Adipose tissue (tissue), 3 donors: ENCODE measurements around the gene ARHGAP42. TPM values are rescaled to one million over a fixed set of nuclear protein-coding genes. Genes with fewer than 3 reads are reported as not detected.

Experiments used
- H3K27ac ChIP-seq: one replicate; pipeline ENCODE4 v1.5.1; 2013; ENCODE audit warnings: low read depth, low read length
- WGBS, 3 donors: extraction: QIAGEN DNeasy Blood & Tissue Kit; methylation state at CpG; one replicate each; pipeline ENCODE4 v1.1.7; 2013; 5-methylcytosine and 5-hydroxymethylcytosine counted together
- polyA plus RNA-seq, 3 donors: library from polyadenylated mRNA; stranded (reverse); fragments of 200-250 nt; gene quantifications; one replicate each; pipeline ENCODE4 v1.2.3, GENCODE V29; 2013
- donor health status: healthy with polysubstance abuse.
- donor health status: Bipolar disorder and iron deficiency.
- donor health status: healthy.

Gene ARHGAP42
- polyA plus RNA-seq, 3 donors: 0.87 to 11.6 (median 6.2) TPM

DNA sequence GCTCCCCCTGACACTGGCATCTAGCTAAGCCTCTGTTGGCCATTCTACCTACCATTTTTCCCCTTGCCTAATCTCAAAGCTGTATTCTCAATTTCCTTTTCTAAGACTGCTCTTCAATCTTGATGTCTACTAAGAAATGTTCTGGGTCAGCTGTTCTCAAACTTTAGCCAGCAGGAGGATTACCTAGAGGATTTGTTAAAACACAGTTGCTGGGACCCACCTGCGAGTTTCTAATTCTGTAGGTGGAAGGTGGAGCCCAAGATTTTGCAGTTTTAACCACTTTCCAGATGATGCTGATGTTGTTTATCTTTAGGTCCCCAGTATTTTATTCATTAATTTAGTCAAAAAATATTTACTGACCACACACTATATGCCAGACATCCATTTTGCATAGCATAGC lies 9.3 kb upstream of the ARHGAP42 start:
- 89 to 96% (median 93%) methylated on average over 1 of the region's 1 CpG for WGBS, 3 donors
- no peak overlapping the region for H3K27ac ChIP-seq

DNA sequence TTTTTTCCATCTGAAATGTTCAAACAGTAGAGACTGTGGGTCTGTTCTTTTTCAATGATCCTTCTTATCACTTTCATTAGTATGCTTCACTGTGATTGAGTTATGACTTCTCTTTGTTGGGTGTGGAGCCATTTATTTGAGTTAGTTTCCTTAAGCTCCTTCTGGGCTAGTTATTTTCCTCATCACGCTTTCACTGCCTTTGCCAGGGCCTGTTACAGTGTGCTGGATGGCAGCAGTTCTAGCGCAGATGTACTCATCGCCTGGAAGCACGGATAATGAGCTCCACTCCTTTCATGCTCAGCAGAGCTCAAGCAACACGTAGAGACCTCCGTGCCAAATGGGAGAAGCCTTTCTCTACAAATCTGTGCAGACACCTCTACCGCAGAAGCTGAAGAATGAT lies 7.0 kb upstream of the ARHGAP42 start:
- no peak overlapping the region for H3K27ac ChIP-seq
- WGBS, 3 donors: 85 to 95% (median 90%) methylated on average over 7 of the region's 7 CpGs

DNA sequence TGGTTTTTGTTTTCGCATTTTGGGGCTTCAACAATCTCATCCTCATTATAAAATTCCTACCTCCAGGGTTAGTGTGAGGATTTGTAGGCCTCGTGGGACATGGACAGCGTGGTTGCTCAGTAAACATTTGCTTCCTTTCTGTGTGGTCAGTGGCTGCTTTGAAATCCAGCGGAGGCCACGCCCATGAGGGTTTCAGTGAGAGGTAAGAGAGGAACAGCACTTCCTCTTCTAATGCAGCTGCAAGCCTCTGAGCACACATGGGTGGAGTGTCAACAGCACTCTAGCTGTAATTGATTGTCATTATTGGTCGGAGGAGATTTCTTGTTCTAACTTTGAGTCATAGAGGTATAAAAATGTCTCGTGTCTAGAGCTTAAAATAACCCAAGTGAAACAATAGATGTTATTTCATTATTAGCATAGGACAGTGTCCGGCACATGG lies 6.0 kb upstream of the ARHGAP42 start:
- WGBS, 3 donors: 27 to 40% (median 36%) methylated on average over 8 of the region's 8 CpGs
- H3K27ac ChIP-seq: no peak overlapping the region

DNA sequence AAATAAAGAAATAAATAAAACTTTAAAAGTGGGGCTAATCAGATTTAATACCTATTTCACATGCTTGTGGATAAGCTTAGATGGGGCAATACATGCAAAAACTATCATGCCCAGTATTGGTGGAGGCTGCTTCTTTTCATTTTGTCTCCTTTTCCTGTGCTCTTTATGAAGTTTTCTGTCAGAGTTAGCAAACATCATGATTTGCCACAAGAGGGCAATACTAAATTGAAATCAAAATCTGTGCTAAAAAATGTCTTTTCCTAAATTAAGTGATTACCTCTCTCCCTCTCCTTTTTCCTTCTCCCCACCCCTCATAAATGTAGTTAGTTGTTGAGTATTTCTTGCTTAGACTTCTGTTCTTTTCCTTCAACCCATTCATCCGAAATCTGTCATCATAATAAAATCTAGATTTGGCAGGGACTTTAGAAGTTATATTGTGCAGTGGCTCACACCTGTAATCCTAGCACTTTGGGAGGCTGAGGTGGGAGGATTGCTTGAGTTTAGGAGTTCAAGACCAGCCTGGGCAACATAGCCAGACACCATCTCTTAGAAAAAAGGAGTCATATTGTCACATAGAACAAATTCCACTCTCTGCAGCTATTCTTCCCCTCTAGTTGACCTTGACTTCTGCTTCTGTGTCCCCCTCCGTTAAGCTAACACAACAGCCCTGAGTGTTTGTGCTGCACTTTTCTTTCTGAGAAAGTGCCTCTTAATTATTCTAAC lies 4.7 kb upstream of the ARHGAP42 start:
- no peak overlapping the region for H3K27ac ChIP-seq
- 49 to 73% (median 71%) methylated on average over 2 of the region's 2 CpGs for WGBS, 3 donors

DNA sequence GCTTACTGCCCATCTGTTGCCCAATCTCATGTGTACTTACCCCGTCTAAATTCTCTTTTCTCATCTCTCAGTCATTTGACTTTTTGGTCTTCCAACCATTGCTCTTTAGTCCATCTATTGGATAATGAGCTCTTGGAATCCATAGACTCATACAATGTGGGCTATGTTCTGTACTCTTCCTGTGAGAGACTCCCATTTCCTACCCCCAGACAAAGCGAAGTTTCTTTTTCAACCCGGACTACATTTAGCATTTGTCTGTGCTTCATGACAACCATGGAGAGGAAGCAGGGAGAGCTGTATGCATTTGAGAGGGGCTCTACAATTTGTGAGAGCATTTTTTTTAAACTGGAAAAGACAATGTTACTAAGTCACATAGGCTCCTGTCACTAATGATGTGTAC lies 4.0 kb upstream of the ARHGAP42 start:
- H3K27ac ChIP-seq: no peak overlapping the region
- 63 to 77% (median 67%) methylated on average over 3 of the region's 3 CpGs for WGBS, 3 donors

DNA sequence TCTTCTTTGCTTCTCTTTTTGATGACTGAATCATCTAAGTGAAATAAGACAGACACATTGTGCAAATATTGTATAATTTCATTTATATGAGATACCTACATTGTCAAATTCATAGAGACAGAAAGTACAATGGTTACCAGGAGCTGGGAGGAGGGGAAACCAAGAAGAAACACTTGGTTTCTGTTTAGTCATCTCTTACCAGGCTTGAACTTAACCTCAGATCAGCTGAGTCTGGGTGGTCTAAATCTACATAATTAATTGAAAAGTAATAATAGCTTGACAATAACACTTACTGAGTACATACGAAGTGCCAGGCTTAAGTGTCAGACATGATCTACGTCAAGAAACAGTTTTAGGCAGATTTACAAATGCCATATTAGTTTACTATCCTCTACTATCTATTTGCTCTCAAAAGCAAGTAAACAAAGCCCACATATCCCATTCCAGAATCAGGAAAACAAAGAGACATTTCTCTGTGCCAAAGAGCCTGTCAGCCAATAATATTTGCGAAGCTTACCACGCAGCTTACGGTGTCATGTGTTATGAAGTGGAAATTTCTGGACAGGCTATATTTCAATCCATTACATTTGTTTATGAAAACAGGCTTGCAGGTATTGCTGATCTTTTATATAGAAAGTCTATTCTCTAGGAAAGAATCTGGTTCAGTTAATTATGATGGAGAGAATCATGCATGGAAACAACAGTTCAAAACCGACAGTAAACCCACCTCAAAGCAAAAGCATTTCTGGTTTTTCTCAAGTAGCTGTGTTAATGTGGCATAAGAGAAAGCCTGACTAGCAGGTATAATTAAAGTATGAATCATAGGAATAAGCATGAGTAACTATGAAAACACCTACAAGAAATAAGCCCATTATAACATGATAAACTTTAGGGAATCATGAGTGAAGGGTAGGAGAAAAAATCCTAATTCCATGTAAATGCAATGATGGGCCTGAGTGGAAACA lies 2.7 kb upstream of the ARHGAP42 start:
- 76 to 82% (median 80%) methylated on average over 6 of the region's 6 CpGs for WGBS, 3 donors
- no peak overlapping the region for H3K27ac ChIP-seq

DNA sequence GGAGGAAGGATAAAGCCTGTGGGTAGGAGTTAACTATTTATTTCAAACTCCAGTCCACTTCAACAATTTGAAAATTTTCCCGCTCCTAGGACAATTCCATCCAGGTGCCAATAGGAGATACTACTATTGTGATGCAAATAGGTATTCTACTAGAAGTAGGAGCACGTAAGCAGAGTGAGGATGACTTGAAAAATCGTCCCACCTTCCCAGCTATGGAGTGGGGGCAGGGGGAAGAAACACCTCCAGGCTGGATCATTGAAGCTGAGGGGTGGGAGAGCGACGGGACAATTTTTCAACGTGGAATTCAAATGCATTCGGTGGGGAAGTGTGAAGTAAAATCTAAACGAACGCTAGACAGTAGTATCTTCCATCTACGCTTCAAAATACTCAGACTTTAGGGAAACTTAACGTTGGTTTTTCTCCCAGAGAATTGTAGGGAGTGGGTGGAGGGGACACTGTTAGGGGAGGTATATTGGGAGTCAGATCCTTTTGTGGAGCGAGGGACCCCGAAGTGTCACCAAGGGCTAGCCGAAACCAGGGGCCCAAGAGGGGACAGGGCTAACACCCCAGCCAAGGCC lies 523 bp upstream of the ARHGAP42 start:
- WGBS, 3 donors: 35 to 43% (median 43%) methylated on average over 14 of the region's 14 CpGs
- no peak overlapping the region for H3K27ac ChIP-seq

DNA sequence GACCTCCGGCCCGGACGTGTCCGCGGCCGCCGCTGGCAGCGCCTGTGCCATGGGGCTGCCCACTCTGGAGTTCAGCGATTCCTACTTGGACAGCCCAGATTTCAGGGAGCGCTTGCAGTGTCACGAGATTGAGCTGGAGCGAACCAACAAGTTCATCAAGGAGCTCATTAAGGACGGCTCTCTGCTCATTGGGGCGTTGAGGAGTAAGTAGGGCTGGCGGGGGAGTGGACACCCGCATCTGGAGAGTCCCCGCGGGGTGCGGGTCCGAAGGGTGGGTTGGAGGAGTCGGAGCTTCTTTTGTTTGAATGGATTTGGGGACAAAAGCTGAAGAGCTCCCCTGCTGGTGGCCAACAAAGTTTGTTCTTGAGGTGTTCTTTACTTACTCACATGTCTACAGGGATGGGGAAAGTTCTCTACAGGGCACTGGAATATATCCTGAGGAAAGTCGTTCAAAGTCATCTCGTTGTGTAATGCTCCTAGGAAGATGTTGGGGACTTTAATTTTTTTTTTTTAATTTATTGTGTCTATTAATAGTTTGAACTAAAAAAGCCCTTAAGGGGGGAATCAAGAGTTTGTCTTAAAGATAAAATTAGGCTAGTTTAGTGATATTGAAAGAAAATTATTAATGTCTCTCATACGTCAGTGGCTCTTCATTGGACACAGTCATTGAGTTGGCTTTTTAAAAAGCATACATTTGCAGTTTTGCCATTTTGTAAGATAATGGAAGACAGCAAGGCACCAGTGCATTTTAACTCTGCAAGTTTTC lies 725 bp downstream of the ARHGAP42 start:
- H3K27ac ChIP-seq: no peak overlapping the region

DNA sequence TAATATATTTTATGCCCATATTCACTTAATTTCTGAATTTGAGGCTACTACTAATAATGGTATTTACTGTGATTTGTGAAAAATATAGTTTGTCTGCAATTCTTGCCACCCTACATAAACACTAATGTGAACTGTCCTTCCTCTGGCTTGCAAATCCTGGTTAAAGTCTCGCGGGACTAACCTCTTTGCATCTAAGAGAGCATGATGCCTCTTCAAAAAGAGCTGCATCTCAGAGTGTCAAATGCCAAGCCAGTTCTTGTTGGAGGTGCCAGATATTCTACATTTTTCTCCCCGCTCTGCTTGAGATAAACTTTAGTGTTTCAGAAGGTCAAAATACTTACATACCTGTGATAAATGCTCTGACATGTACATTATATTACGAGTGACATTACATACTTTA lies 2.1 kb downstream of the ARHGAP42 start:
- H3K27ac ChIP-seq: no peak overlapping the region
- WGBS, 3 donors: 61 to 83% (median 75%) methylated on average over 4 of the region's 4 CpGs

More for the DNA sequence above, 725 bp downstream of the ARHGAP42 start:
- WGBS, 3 donors: 1 to 2% (median 1%) methylated on average over 24 of the region's 24 CpGs

DNA sequence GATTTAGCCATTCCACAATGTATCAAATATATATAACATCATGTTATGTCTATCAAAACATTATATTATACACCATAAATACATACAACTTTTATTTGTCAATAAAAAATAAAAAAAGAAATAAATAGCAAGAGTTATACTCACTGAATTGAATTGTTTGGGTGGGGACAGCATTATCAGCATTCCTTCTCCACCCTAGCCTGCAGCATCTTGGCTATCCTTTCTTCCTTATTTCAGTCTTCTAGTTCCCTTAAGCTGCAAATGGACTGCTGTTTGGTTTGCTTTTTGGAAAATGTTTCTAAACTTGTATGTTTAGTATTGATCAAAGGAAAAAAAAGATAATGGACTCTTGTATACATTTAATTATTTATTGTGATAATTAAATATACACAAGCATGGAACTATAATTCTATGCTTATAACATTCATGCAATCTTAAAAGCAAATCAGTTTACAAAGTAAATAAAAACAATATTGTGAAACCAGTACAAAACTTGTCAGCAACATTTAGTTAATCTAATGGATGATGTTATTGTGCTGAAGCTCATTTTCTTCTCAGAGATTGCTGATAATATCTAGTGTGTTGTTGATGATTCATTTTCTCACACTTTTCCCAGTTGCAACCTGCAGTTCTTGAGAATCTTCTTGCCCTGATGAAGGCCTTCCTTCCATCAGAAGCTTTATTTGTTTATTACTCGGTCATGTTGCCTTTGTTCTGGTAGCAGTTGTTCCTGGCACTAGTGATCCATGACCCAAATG lies 5.0 kb downstream of the ARHGAP42 start:
- no peak overlapping the region for H3K27ac ChIP-seq
- 66 to 75% (median 72%) methylated on average over 1 of the region's 1 CpG for WGBS, 3 donors

DNA sequence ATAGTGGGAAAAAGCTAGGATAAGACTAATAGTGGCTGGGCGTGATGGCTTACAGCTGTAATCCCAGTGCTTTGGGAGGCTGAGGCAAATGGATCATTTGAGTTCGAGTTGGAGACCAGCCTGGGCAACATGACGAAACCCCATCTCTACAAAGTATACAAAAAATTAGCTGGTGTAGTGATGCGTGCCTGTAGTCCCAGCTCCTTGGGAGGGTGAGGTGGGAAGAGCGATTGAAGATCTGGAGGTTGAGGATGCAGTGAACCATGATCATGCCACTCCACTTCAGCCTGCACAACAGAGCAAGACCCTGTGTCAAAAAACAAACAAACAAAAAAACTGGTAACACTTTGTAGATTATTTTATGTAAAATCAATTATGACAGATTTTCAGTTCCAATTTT lies 8.8 kb downstream of the ARHGAP42 start:
- 89 to 95% (median 93%) methylated on average over 5 of the region's 5 CpGs for WGBS, 3 donors
- H3K27ac ChIP-seq: no peak overlapping the region

DNA sequence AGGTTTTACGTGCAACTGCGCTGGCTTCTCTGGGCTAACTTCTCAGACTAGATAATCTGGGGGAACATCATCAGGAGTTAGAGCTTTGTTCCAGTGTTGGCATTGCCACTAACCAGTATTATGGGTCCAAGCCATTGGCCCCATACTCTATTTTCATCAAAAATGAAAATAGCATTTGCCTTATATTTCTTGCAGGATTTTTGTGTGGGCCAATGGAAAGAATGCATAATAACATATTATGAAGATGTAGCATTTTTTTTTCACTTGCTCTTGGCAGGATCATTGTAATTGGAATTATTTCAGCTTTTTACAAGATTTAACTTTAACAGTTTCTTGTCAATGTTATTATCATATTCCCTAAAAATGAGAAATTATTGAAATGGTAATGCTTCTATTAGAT lies 16.1 kb downstream of the ARHGAP42 start:
- H3K27ac ChIP-seq: no peak overlapping the region
- 91 to 98% (median 96%) methylated on average over 2 of the region's 2 CpGs for WGBS, 3 donors

DNA sequence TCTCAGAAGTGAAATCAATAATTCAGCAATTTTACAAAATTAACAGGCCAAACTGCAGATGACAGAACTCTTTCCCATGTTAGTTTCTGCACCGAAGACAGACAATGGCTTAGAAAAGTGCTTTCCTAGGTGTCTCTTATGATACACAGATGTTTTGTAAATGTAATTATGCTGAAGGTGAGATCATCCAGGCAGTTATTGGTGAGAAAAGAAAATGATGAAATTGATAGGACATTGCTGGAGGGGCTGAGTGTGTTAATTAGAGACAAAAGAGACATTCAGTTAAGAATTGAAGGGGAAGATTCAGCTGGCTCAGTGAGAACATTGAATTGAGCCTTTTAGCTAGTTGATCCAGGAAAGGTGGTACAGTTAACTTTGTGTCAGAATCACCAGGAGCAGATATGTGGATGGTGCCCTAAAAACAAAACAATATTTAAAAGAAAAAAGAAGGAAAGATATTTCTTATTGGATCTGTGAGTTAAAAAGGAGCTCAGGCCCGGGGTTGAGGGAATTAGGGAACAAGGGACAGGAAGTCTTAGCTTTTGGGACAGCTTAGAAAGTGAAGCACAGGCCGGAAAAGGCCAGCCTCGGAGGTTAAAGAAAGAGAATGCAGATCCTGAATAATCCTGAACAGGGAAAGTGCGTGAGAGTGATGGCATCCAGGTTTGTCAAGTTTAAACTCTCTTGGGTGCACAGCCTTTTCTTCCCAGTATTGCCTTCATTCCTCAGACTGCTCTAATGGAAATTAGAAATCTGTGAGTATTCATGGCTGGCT lies 16.9 kb downstream of the ARHGAP42 start:
- 67 to 73% (median 67%) methylated on average over 5 of the region's 5 CpGs for WGBS, 3 donors

DNA sequence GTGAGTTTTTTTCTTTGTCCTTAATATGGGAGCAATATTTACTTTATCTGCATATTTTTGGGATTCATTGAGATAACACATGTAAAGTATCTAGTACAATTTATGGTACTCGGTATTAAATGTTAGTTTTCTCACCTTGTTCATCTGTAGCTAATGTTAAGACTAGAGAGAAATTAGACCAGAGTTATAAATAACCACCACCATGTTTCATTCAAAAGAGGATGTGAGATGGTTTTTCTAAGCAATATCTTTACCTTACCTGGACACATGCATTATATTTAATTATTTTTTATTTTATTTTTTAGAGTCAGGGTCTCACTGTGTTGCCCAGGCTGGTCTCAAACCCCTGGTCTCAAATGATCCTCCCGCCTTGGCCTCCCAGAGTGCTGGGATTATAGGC lies 18.4 kb downstream of the ARHGAP42 start:
- no peak overlapping the region for H3K27ac ChIP-seq
- 85 to 95% (median 93%) methylated on average over 2 of the region's 2 CpGs for WGBS, 3 donors

More for the DNA sequence above, 16.9 kb downstream of the ARHGAP42 start:
- no peak overlapping the region for H3K27ac ChIP-seq

DNA sequence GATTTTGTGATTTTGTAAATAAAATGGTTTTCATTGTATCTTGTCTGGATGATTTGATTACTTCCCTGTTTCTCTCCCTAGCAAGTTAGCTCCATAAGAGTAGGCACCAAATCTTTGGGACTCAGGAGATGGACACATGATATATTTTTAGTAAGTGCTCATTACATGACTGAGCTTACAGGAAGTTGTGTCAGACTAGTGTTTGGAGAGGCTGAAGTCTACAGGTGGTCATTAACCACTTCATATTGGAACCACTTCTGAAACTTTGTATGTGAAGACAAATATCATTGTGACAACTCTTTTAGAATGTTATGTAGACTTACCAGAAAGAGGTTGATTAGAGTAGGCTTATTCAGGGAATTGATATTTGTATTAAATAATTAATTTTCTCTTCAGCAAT lies 19.1 kb downstream of the ARHGAP42 start:
- no peak overlapping the region for H3K27ac ChIP-seq

DNA sequence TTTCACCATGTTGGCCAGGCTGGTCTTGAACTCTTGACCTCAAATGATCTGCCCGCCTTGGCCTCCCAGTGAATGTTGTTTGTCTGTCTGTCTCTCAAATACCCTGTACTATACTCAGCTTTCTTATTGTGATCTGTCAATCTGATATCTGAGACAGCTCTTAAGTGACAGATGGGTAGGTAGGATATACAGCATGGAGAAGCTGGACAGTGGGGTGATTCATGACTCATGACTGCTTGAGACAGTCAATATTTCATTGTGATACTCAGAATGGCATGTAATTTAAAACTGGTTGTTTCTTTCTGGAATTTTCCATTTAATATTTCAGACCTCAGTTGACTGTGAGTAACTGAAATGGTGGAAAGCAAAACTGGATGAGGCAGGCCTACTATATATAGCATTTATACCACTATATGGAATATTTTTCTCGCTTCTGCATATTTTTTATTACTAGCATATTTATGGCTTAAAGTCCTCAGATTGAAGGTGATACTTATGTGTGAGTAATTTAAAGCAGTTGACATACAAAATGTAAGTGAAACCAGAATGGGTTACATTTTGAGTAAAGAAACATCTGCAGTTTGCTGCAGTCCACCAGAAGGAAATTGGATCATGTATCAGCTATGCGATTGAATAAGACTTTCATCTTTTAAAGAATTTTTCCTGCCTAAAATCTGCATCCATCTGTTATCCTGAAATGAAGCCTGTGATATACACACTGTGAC lies 22.3 kb downstream of the ARHGAP42 start:
- 76 to 83% (median 76%) methylated on average over 3 of the region's 3 CpGs for WGBS, 3 donors
- no peak overlapping the region for H3K27ac ChIP-seq
